ENCODE data around the gene PARD6A.
A peak's percentile ranks its signal among the peaks of the same experiment; 100 is the strongest.

PARD6A gene

DNA sequence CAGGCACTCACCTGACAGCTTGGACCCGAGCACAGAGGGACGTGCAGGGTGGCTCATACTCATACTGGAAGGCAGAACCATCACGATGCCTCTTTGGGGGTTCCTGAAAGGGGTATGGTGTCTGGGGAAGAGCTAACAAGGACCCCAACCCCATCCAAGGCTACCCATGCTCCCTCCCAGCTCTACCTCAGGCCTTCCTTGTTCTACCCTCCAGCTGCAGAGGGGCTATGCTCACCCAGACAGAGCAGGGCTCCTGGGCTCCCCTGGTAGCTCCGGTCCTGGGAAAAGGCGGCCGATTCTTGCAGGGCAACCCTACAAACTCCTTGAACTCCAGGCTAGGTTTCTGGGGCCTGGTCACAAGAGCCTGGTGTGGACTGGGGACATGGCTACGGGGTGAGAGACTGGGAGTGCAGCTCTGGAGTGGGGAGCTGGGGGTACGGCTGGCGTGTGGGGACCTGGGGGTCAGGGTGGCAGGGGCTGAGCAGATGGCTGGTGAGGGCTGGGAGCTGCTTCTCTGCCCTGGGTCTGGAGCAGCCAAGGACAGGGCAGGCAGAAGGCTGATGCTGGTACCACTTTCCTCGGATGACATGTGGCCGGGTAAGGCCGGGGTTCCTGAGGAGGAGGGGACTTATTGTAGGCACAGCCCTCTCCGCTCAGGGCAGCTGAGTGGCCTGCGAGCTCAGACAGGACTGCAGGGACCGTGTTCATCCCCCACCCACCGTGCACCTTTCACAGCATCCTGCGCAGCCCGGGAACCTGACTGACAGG is 2.8 kb upstream of the PARD6A start:
- no peaks in the 10 kb centered on the region for H4K20me1 ChIP-seq (ENCODE audit: insufficient read depth, low read length)
- peaks cover 13% of the 10 kb centered on the region for H3K4me1 ChIP-seq (ENCODE audit: low read length)
- H3K4me2 ChIP-seq (ENCODE audit: low read length), result no peak overlapping the region
- H3K27ac ChIP-seq (ENCODE audit: low read length), result no peak overlapping the region
- H3K27me3 ChIP-seq (ENCODE audit: low read depth, low read length), result no peaks in the 10 kb centered on the region
- peaks cover 24% of the 10 kb centered on the region for H3K36me3 ChIP-seq (replicated peaks; ENCODE audit: low read depth, low read length)
- no peak overlapping the region for H3K9ac ChIP-seq (ENCODE audit: low read length)
- H2AFZ ChIP-seq (ENCODE audit: low read depth, low read length), result no peak overlapping the region
- no peaks in the 10 kb centered on the region for H3K9me3 ChIP-seq (ENCODE audit: insufficient read depth, low read length)
- no peak overlapping the region for H3K4me3 ChIP-seq (ENCODE audit: low read length)
- H3K79me2 ChIP-seq (ENCODE audit: low read length), result peaks cover 19% of the 10 kb centered on the region
- TF ChIP-seq, protein P1, sequence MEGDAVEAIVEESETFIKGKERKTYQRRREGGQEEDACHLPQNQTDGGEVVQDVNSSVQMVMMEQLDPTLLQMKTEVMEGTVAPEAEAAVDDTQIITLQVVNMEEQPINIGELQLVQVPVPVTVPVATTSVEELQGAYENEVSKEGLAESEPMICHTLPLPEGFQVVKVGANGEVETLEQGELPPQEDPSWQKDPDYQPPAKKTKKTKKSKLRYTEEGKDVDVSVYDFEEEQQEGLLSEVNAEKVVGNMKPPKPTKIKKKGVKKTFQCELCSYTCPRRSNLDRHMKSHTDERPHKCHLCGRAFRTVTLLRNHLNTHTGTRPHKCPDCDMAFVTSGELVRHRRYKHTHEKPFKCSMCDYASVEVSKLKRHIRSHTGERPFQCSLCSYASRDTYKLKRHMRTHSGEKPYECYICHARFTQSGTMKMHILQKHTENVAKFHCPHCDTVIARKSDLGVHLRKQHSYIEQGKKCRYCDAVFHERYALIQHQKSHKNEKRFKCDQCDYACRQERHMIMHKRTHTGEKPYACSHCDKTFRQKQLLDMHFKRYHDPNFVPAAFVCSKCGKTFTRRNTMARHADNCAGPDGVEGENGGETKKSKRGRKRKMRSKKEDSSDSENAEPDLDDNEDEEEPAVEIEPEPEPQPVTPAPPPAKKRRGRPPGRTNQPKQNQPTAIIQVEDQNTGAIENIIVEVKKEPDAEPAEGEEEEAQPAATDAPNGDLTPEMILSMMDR (IDR thresholded peaks at IDR 0.05; ENCODE audit: low read depth, low read length), result no peak
- no peak for TF ChIP-seq EZH2phosphoT487 (IDR thresholded peaks at IDR 0.05; ENCODE audit: low read depth)

DNA sequence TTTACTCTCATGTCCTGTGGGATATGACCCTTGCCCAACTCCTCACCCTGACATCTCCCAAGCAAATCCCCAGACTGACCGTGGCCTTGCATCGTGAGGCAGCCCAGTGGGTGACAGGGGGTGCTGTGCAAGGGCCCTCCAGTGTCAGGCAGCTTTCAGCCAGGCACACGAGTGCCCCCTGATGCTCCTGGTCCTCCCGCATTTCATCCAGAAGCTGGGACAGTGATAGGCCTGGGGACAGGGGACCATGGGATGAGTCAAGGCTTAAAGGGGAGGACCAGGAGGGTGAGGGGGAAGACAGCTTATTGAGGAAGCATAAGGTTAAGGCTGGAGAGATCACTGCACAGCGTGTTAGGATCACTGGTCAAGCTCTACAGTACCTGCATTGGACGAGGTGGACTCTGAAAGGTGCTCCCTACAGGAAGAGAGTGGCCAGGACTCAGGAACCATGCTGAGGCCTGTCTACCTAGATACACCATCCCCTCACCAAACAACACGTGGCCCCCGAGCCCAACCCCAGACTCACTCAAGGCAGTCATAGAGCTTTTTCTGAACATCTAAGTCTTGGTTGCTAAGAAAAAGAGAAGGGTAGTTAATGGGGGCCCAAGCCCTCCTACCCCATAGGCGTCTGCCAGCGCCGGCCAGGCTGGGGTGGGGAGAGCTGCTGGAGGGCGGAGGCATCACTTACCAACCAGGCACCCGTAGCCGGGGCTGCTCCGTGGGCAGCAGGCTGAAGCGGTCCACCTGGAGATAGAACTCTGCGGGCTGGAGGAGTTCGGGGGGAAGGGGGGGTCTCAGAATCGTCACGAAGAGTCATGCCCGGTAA is 1.7 kb upstream of the PARD6A start:
- H3K4me2 ChIP-seq (ENCODE audit: low read length), result peak overlapping the region; percentile 93
- TF ChIP-seq, protein P1 (IDR thresholded peaks at IDR 0.05; ENCODE audit: low read depth, low read length), result no peak
- no peak for TF ChIP-seq EZH2phosphoT487 (IDR thresholded peaks at IDR 0.05; ENCODE audit: low read depth)
- no peaks in the 10 kb centered on the region for H4K20me1 ChIP-seq (ENCODE audit: insufficient read depth, low read length)
- H3K36me3 ChIP-seq (replicated peaks; ENCODE audit: low read depth, low read length), result peaks cover 21% of the 10 kb centered on the region
- H3K27ac ChIP-seq (ENCODE audit: low read length), result no peak overlapping the region
- peak overlapping the region; percentile 99 for H3K4me3 ChIP-seq (ENCODE audit: low read length)
- peak overlapping the region; percentile 99 for H3K9ac ChIP-seq (ENCODE audit: low read length)
- no peak overlapping the region for H2AFZ ChIP-seq (ENCODE audit: low read depth, low read length)
- H3K4me1 ChIP-seq (ENCODE audit: low read length), result peaks cover 13% of the 10 kb centered on the region
- H3K79me2 ChIP-seq (ENCODE audit: low read length), result peaks cover 19% of the 10 kb centered on the region
- no peaks in the 10 kb centered on the region for H3K27me3 ChIP-seq (ENCODE audit: low read depth, low read length)
- no peaks in the 10 kb centered on the region for H3K9me3 ChIP-seq (ENCODE audit: insufficient read depth, low read length)

DNA sequence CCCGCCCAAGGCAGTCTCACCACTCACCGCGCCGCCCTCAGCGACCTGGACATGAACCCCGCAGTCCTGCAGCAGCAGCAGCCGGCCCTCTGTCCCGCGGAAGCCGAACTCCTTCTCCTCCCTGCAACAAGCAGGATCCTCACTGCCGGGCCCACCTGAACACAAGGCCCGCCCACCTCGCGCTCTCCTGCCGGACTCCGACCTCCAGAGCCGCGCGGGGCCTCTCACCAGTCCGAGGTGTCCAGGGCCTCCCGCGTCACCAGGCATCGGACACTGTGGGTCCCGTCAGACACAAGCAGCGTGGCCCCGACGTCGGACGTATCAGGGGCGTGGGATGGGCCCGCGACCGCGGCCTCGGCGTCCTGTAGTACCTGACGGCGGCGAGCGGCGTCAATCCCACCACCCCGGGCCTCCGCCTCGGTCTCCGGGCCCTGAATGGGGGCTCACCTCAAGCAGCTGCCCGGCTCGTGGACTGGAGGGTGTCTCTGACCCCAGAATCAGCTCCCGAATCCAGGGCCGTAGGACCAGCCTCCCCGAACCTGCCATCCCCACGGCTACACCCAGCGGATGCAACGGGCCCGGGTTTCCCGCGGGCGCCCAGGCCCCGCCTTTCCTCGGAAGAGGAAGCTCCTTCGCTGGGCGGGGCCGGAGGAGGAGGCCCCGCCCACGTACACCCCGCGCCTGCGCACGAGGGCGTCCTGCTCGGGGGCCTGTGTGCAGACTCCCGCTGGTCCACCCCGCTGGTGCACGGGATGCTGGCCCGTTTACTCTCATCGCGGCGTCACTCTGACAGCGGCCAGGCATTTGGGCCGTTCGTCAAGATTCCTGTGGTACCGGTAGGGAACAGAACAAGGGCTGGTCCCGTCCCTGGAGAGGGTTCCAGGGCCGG is 841 bp upstream of the PARD6A start, which contains the start of gene ACD:
Gene ACD, minus strand, starts transcription at position 586 of the 889 bp plus-strand sequence. Its CDS starts 40 bp downstream, at position 546.
- Histone ChIP-seq H3K27me3 (ENCODE audit: low read depth, low read length) (no peaks in the 10 kb centered on the region), H3K4me3 (ENCODE audit: low read length) (peak within 1 kb of the TSS; percentile 99), H3K9ac (ENCODE audit: low read length) (peak within 1 kb of the TSS; percentile 99), H3K4me1 (ENCODE audit: low read length) (peaks cover 13% of the 10 kb centered on the region), H2AFZ (ENCODE audit: low read depth, low read length) (peak within 1 kb of the TSS; percentile 90), H3K9me3 (ENCODE audit: insufficient read depth, low read length) (no peaks in the 10 kb centered on the region), H4K20me1 (ENCODE audit: insufficient read depth, low read length) (no peaks in the 10 kb centered on the region), H3K4me2 (ENCODE audit: low read length) (peak within 1 kb of the TSS; percentile 93), H3K79me2 (ENCODE audit: low read length) (peaks cover 19% of the 10 kb centered on the region), H3K27ac (ENCODE audit: low read length) (peak within 1 kb of the TSS; percentile 89), H3K36me3 (replicated peaks; ENCODE audit: low read depth, low read length) (peaks cover 21% of the 10 kb centered on the region)
- no peak for TF ChIP-seq EZH2phosphoT487 (IDR thresholded peaks at IDR 0.05; ENCODE audit: low read depth)

DNA sequence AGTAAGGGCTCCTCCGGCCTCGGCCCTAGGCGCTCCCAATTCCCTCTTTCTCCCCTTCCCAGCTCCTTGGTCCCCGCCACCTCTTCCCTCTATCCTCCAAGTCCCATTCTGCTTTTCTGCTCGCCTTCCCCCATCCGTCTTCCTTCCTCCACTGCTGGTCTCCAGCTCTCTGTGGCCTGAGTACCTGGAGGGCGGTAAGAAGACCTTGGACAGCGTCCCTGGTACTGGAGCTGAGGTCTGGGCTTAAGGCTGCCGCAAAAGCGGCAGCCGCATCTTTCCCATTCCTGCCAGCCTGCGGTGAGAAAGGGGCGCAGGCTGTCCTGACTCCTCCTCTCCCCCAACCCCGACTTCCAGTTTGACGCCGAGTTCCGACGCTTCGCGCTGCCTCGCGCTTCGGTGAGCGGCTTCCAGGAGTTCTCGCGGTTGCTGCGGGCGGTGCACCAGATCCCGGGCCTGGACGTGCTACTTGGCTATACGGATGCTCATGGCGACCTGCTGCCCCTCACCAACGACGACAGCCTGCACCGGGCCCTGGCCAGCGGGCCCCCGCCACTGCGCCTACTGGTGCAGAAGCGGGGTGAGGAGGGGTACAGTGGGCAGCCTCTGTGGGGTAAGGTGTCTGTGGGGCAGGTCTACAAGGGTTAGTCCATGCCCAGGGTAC is 471 bp downstream of the PARD6A start:
- Histone ChIP-seq H2AFZ (ENCODE audit: low read depth, low read length) (no peak overlapping the region), H3K9me3 (ENCODE audit: insufficient read depth, low read length) (no peaks in the 10 kb centered on the region), H3K27me3 (ENCODE audit: low read depth, low read length) (no peaks in the 10 kb centered on the region), H3K9ac (ENCODE audit: low read length) (peak overlapping the region; percentile 64), H3K79me2 (ENCODE audit: low read length) (peaks cover 19% of the 10 kb centered on the region), H3K27ac (ENCODE audit: low read length) (peak overlapping the region; percentile 26; the same call in 1 of the 2 replicates), H3K36me3 (replicated peaks; ENCODE audit: low read depth, low read length) (peaks cover 19% of the 10 kb centered on the region), H4K20me1 (ENCODE audit: insufficient read depth, low read length) (no peaks in the 10 kb centered on the region), H3K4me2 (ENCODE audit: low read length) (peak overlapping the region; percentile 84), H3K4me1 (ENCODE audit: low read length) (peaks cover 19% of the 10 kb centered on the region), H3K4me3 (ENCODE audit: low read length) (peak overlapping the region; percentile 99)
- no peak for TF ChIP-seq EZH2phosphoT487 (IDR thresholded peaks at IDR 0.05; ENCODE audit: low read depth)
- TF ChIP-seq, protein P1 (IDR thresholded peaks at IDR 0.05; ENCODE audit: low read depth, low read length), result no peak
